HEK293T (cell line): Measurements from ENCODE around the gene COL5A1.

Experiments
- ARNT ChIP-seq: fragments of 450-650 bp; IDR thresholded peaks from 2 replicates; pipeline ENCODE4 v1.6.1; 2017; ENCODE audit warnings: mild to moderate bottlenecking
- BHLHE40 ChIP-seq: fragments of 450-650 bp; IDR thresholded peaks from 2 replicates; pipeline ENCODE4 v1.6.1; 2016; ENCODE audit warnings: mild to moderate bottlenecking, moderate library complexity, borderline replicate concordance
- ELF4 ChIP-seq: fragments of 450-650 bp; IDR thresholded peaks from 2 replicates; pipeline ENCODE4 v1.6.1; 2017; ENCODE audit warnings: antibody characterized with exemption
- FOXK2 ChIP-seq: fragments of 450-650 bp; IDR thresholded peaks from 2 replicates; pipeline ENCODE4 v1.6.1; 2016; ENCODE audit warnings: mild to moderate bottlenecking
- FOXM1 ChIP-seq: fragments of 450-650 bp; IDR thresholded peaks from 2 replicates; pipeline ENCODE4 v1.6.1; 2017; ENCODE audit warnings: mild to moderate bottlenecking, borderline replicate concordance
- HDGF ChIP-seq: fragments of 450-650 bp; IDR thresholded peaks from 2 replicates; pipeline ENCODE4 v1.6.1; 2017; ENCODE audit warnings: antibody characterized with exemption, borderline replicate concordance
- L3MBTL2 ChIP-seq: fragments of 450-650 bp; conservative IDR thresholded peaks from 2 replicates; pipeline ENCODE4 v1.6.1; 2016; ENCODE audit warnings: mild to moderate bottlenecking
- SP1 ChIP-seq: fragments of 450-650 bp; IDR thresholded peaks from 2 replicates; pipeline ENCODE4 v1.6.1; 2017

GRCh38 chr9:134811079-134811672 is 169.6 kb downstream of the COL5A1 start:
- TF ChIP-seq BHLHE40 = no peak
- no peak for TF ChIP-seq SP1
- TF ChIP-seq L3MBTL2 = no peak
- no peak for TF ChIP-seq HDGF
- TF ChIP-seq ELF4 = no peak
- TF ChIP-seq FOXM1 = no peak
- no peak for TF ChIP-seq ARNT
- no peak for TF ChIP-seq FOXK2
